CD4-positive, alpha-beta T cell treated with Interleukin-4 for 4 hours (primary cell): ENCODE data around the gene PTPRN2.

Source experiments
- DNase-seq: peaks from one replicate; pipeline ENCODE4 v3.0.0-alpha.2; 2020

Gene PTPRN2

GRCh38 chr7:157689269-157690057 is 898.2 kb downstream of the PTPRN2 start:
- DNase-seq, result no peak

DNA sequence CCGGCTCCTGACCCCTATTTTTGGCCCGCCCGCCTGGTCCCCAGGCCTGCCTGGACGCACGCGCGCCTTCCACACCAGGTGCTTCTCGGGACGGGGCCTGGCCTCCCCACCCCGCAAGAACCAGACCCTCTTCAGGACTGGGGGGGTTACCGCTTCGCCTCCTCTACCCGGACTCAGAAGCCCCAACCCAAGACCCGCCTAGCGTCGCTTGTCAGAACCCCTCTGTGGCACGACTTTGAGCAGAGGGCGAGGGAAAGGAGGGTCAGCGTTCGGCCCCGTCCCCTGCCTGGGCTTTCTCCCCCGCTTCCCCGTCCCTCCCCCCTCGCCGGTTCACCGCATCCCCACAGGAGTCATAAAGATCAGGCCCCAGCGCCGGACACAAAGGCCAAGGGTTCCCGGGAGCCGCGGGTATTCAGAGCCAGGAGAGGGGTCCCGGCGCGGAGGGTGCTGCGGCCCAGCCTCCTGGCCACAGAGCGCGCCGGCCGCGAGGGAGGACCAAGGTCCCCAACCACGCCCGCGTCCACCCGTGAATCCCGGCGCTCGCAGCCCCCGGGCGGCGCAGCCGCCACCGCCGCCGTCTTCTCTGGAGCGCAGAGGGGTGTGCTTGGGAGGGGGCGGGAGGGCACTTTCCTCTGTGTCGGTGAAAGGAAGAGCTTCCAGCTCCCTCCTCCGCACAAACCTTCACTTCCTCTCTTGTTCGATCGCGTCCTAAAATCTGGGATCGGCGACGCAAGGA is 898.9 kb downstream of the PTPRN2 start:
- DNase-seq, result no peak

GRCh38 chr7:157687845-157688532 is 899.6 kb downstream of the PTPRN2 start:
- DNase-seq, result no peak

DNA sequence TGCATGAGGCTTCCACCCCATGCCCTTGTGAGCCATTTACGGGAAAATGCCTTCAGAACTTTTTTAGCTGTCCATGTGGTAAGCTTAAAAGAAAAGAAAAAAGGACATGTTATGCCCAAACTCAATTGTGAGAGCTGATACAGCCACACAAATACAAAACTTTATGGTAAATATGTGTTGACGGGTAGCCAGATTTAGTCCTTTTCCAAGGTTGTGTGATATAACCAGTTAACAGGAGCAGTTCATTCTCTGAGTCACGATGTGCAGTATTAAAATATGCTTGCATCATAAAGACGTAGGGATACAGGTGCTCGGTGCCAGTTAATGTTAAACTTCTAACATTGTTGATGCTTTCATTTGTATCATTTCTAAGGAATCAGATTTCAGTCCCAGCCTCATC is 900.5 kb downstream of the PTPRN2 start:
- no peak for DNase-seq

GRCh38 chr7:157686285-157686894 is 901.2 kb downstream of the PTPRN2 start:
- no peak for DNase-seq

GRCh38 chr7:157685430-157686284 is 902.0 kb downstream of the PTPRN2 start:
- DNase-seq, result no peak

GRCh38 chr7:157684909-157685429 is 902.7 kb downstream of the PTPRN2 start:
- DNase-seq, result no peak

- no peak for DNase-seq
These were observed 903.3 kb downstream of the PTPRN2 start for GRCh38 chr7:157684157-157684908.

DNA sequence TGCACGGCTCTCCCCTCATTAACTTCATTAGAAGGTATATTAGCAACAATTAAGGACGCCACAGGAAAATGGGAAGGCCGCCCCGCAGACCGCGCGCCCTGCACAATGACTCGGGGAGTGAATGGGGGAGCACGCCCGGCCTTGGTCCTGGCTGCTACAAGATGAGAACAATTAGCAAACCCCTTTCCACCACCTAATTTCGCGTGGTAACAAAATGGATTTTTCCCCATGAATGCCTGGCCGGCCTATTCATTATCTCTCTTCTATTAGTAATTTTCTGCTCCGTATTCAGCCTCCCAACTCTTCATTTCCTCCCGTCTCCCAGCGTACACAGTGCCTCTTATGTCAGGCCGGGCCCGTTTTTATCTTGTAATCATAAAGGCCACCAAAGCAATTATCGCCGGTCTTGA is 903.9 kb downstream of the PTPRN2 start:
- no peak for DNase-seq

- DNase-seq, result no peak
These were observed 904.5 kb downstream of the PTPRN2 start for GRCh38 chr7:157682946-157683746.

GRCh38 chr7:157682064-157682945 is 905.3 kb downstream of the PTPRN2 start:
- no peak for DNase-seq

- DNase-seq, result no peak
These were observed 908.0 kb downstream of the PTPRN2 start for GRCh38 chr7:157679607-157680006.

DNA sequence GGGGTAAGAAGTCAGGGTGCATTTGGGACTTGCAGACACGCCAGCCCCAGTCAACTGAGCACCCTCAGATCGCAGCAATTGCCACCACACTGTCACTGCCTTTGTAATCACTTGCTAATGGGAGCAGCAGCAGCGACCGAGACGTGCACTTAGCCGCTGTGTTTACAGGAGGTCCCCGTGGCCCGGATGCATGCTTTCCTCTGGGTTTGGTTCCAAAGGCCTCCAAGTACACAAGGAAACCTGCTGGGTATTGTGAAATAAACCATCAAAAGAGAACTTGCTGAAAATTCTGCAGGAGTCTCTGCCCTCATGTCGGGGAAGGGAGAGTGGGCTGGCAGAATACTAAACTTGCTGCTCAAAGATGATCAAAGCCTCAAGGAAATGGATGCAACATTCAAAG is 909.1 kb downstream of the PTPRN2 start:
- DNase-seq, result no peak

DNA sequence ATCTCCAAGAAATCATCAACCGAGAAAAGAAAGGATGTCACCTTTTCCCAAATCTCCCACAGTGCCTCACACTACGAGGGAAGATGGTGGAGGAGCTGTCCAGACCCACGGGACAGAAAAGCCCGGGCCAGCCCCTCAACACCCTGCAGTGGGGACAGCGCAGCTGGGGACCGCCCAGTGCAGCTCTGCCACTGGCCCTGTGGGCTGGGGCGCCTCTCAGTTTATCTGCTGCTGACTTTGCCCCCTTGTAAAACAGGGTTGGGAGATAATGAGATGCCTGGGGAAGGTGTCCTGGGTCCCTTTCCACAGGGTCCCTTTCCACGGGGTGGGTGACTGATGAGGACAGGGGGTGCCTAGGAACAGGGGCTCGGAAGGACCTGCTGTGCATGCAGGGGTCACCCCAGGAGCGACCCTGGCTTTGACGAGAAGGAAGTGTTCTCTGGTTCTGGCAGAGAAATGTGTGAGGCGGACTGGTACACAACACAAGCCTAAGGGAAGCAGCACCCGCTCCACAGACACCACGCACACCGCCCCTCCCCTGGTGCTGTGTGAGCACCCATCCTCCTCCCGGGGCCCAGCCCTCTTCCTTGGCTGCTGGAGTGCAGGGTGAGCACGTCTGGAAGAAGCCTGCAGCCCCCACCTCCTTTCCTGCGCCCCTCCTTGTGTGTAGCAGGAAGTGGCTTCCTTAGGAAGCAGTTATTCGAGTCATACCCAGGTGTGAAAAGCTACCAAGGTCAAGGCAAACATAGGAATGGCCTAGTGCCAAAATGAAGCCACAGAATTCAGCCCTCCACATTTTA is 911.0 kb downstream of the PTPRN2 start:
- no peak for DNase-seq

DNA sequence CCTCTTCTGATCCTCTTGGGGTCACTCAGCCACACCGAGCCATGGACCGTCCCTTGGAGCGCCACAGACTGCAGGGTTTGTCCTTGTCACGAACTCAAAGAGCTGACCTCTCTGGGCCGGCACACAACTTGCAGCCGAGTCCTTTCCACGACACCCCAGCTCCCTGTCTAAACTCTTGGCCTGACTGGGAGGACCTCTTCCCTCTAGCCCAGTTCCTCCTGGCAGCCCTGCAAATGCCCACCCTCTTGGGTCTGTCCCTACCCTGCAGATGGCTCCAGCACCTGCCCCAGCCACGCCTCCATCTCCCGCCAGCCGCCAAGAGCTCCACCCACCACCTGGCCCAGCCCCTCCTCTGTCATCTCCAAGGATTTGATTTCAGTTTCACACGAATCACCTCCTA is 911.6 kb downstream of the PTPRN2 start:
- DNase-seq, result no peak

DNA sequence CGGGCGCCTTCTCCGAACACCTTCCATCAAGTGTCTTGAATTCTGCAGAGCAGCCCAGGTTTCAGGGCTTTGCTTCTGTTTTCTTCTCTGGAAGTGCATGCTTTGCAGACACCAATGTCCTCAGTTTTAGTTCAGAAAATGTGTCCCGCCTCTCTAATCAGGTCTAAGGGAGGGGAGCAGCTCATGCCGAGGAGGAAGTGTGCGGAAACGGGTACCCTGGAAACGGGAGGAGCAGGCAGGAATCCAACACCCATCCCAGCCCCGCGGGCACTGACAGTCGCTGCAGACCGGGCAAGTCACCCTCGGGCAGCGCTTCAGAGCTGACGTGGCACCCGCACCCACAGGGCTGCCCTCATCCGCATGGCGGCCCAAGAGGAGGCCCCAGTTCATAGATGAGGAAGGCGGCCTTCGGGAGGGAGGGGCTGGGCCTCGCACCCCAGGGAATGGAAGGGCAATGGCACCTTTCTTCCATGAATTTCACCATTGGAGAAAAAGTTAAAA is 912.1 kb downstream of the PTPRN2 start:
- DNase-seq, result no peak

DNA sequence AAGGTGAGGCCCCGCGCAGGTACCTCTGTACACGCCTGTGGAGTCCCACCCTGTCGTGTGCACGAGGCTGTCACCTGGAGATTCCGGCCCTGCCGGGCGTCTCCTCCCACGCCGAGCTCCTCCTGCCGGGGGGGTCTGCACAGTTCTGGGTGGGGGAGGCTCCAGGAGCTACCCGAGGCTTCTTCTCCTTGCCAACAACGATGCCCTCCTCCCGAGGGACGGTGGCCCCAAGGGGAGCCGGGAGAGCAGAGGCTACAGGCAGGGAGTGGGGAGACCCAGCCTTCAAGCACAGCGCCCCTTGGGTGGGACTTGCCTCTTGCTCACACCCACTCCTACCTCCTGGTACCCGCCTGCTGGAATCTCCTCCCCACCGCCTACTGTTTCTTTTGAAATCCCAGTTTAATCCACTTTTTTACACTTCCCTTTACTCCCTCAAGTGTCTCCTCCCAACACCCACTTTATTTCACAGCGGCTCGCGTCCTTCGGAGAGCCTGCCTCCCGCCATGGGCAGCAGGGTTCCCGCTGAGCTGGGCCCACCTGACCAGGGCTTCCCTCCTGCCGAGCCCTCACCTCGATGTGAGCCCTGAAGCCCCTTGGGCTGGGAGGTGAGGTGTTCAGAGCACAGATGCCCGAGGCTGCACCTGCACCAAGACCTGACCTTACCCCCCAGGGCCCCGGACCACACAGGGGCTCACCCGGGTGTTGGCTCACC is 912.8 kb downstream of the PTPRN2 start:
- no peak for DNase-seq
